Retina (tissue), 1 donor: ENCODE data around the gene CHAF1B.

Source experiments
- DNase-seq: peaks from one replicate; pipeline ENCODE4 v3.0.0-alpha.2; 2016

The CHAF1B gene

DNA sequence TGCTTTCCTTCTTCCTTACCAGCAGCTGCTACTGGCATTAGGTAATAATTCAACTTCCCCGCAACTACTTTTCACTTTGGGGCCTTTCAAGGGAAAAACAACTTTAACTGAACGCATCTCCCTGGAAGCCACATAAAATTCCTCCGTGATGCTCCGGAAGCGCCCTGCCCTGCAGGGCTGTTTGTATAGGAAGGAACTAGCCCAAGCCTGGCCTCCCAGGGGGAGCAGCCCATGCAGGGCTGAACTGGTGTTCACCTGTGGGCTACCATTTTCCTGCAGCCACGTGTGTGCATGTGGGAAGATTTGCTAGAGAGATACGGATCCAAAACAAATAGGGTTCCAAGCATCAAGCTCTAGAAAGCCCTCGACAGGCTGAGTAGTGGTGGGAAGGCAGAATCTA is 80.3 kb downstream of the CHAF1B start:
- DNase-seq, result no peak

DNA sequence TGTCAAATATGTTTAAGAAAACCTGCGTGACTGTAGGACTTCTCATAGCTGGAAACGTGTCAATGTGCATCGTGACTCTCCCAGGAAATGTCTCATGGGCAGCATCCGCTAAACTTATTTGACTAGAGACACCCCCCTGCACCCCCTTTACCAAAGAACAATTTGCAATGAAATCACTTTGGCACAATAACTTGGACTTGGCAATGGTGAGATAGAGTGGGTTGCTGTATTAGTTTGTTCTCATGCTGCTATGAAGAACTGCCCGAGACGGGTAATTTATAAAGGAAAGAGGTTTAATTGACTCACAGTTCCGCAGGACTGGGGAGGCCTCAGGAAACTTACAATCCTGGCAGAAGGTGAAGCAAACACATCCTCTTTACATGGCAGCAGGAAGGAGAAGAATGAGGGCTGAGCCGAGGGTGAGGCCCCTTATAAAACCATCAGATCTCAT is 80.9 kb downstream of the CHAF1B start:
- DNase-seq, result no peak
